Testis (tissue), 2 donors: ENCODE results near the gene TREML1.
"Not testable (repeated sequence)": the region's sequence is repeated elsewhere in the genome, so short reads cannot be mapped to it uniquely, and the experiment has no call there.

Experiments used
- CTCF ChIP-seq, 3 experiments: fragments of 450-650 bp in 2 of 3; fragments of 200-600 bp in 1 of 3; sonication (generic) in 1 of 3; IDR thresholded peaks; one replicate each; pipeline ENCODE4 v1.5.1; 2016 to 2019; ENCODE audit warnings: antibody characterized with exemption in 3 of 3, mild to moderate bottlenecking in 2 of 3, moderate library complexity in 1 of 3
- POLR2A ChIP-seq: fragments of 450-650 bp; IDR thresholded peaks from one replicate; pipeline ENCODE4 v1.6.1; 2017; ENCODE audit warnings: antibody characterized with exemption, mild to moderate bottlenecking, moderate library complexity

GRCh38 chr6:41189046-41189445 lies 34.9 kb upstream of the TREML1 start:
- not testable (repeated sequence) for TF ChIP-seq CTCF (IDR thresholded peaks at IDR 0.05); POLR2A
